ENCODE data around the gene RAF1. TPM values are rescaled to one million over a fixed set of nuclear protein-coding genes. Genes with fewer than 3 reads are reported as not detected.

The RAF1 gene
- total and polyA plus RNA-seq, 2 of the 13 experiments (the other 11 are each of a cell fraction or from before 2014, with no cell fraction given), result 72.2 to 91.4 TPM

DNA sequence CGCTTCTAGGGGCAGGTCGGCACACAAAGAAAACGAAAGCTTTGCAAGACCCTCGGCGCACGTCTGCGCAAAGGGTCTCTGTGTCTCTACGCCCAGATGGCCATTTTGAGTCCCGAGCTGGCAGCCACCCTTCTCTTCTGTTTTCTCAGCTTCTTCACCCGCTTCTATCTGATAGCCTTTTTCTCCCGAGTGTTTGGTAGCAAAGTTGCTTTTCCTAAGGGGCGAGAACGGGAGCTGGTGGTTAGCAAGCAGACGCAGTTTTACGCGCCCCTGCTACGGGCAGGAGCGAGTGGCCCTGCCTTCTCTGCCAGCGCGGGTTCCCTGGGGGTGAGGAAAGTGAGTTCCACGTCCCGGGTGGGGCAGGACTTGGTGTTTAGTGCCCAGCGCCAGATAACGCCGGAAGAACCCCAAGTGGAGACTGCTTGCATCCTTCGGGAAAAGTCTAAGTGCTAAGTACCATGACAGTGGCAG lies 110.0 kb downstream of the RAF1 start (continued):
- TF ChIP-seq NRL (CRISPR knock-in tag; IDR thresholded peaks at IDR 0.05; ENCODE audit: borderline replicate concordance), result 0 out of 2 replicates have a peak, but pooled peaks have one; percentile 36
- no peak for TF ChIP-seq ZNF24 (IDR thresholded peaks at IDR 0.05)
- no peak for TF ChIP-seq KLF6 (CRISPR knock-in tag; IDR thresholded peaks at IDR 0.05)
- TF ChIP-seq BORCS8-MEF2B (CRISPR knock-in tag; IDR thresholded peaks at IDR 0.05), result peak; percentile 53; the same call in 1 of the 2 replicates
- no peak for TF ChIP-seq RORA (CRISPR knock-in tag; IDR thresholded peaks at IDR 0.05)
- peak in 1 of 2 experiments; percentile 60; a peak in 1 of 4 replicates for TF ChIP-seq HMGXB4 (CRISPR knock-in tag; IDR thresholded peaks at IDR 0.05; ENCODE audit: borderline replicate concordance in 1 of 2, low read depth in 1 of 2)
- TF ChIP-seq, protein P1, sequence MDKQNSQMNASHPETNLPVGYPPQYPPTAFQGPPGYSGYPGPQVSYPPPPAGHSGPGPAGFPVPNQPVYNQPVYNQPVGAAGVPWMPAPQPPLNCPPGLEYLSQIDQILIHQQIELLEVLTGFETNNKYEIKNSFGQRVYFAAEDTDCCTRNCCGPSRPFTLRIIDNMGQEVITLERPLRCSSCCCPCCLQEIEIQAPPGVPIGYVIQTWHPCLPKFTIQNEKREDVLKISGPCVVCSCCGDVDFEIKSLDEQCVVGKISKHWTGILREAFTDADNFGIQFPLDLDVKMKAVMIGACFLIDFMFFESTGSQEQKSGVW (CRISPR knock-in tag; IDR thresholded peaks at IDR 0.05; ENCODE audit: borderline replicate concordance), result no peak
- TF ChIP-seq GLI4 (CRISPR knock-in tag; IDR thresholded peaks at IDR 0.05; ENCODE audit: borderline replicate concordance), result no peak
- no peak for TF ChIP-seq ZNF407 (CRISPR knock-in tag; IDR thresholded peaks at IDR 0.05; ENCODE audit: not compliant biosample characterization)
- no peak for TF ChIP-seq ZNF138 (CRISPR knock-in tag; IDR thresholded peaks at IDR 0.05; ENCODE audit: low read depth)
- 0 out of 2 replicates have a peak, but pooled peaks have one; percentile 26 for TF ChIP-seq TFE3 (CRISPR knock-in tag; IDR thresholded peaks at IDR 0.05)
- TF ChIP-seq ZNF501 (CRISPR knock-in tag; IDR thresholded peaks at IDR 0.05), result no peak
